Left colon (tissue), 2 donors: Measurements from ENCODE around the gene ERGIC1. TPM values are rescaled to one million over a fixed set of nuclear protein-coding genes. Genes with fewer than 3 reads are reported as not detected.
"Not testable (repeated sequence)": the region's sequence is repeated elsewhere in the genome, so short reads cannot be mapped to it uniquely, and the experiment has no call there.

ENCODE experiments used
- ATAC-seq: fragments of 200-7000 bp; cut with Tn5 transposase; one replicate; pipeline ENCODE4 v1.9.1; 2020; ENCODE audit warnings: mild to moderate bottlenecking, moderate library complexity
- DNase-seq, 2 donors: peaks; one replicate each; pipeline ENCODE4 v3.0.0-alpha.2; 2020
- intact Hi-C, 2 donors: fragments of 100-400 bp; cut with DNase I in 1 of 2; cut with micrococcal nuclease in 1 of 2; formaldehyde crosslinking; loops; one replicate each; pipeline versions ENCODE4 v1.11.2 to v1.14.0; 2022; cut with DNase I, micrococcal nuclease
- long read RNA-seq: library from polyadenylated mRNA; unstranded; transcript quantifications from one replicate; pipeline ENCODE4 v2.0.0, GENCODE V29; 2021
- total RNA-seq, 2 donors: library from RNA; stranded (reverse); fragmentation: NEBNext Ultra II Directional; extraction: Animal tissue kit (Norgen Biotek cat#: 25700); gene quantifications; one replicate each; pipeline ENCODE4 v1.2.1, GENCODE V29; 2021
- donor health status: DM: no; HTN: no; CAD: no.
- donor health status: DM: yes; HTN: yes; CAD: no.

ERGIC1 gene
- total RNA-seq: 100 to 1,000 TPM; 201 to 223 TPM
- long read RNA-seq, transcript ERGIC1-202 (10 exons, 2,881 nt): major isoform, 14 of 51 reads
- long read RNA-seq, partial matches to known transcripts: 24 of 51 reads
- long read RNA-seq, other reads (novel, unspliced or antisense): 11 of 51 reads

- ATAC-seq (peak; percentile 71), DNase-seq (peak; percentile 90 to 91)
- intact Hi-C loops: loop anchor here in 1 of 2 donors (10.0 kb wide), 1 partner anchor 59 kb away; the partner anchor contains the start of gene DUSP1
Observed at GRCh38 chr5:172833686-172834414, at the start of gene ERGIC1. Gene ERGIC1, plus strand, starts transcription at chr5:172834251. Its CDS starts 163 bp downstream, at chr5:172834414.

- ATAC-seq (peak; percentile 17), DNase-seq (peak in 1 of 2 donors; percentile 24)
- intact Hi-C loops: no loop called here
Observed at GRCh38 chr5:172785429-172786088, 48.5 kb upstream of the ERGIC1 start.

- intact Hi-C loops: no loop called here
- DNase-seq: peak in 1 of 2 donors; percentile 25
- no peak for ATAC-seq
Observed at GRCh38 chr5:172786736-172787462, 47.2 kb upstream of the ERGIC1 start.

GRCh38 chr5:172787538-172787937 lies 46.5 kb upstream of the ERGIC1 start:
- DNase-seq, ATAC-seq, intact Hi-C loops: not testable (repeated sequence)

- peak; percentile 88 for ATAC-seq
- peak; percentile 30 to 79 for DNase-seq
- intact Hi-C loops: no loop called here
Observed at GRCh38 chr5:172788771-172789686, 45.0 kb upstream of the ERGIC1 start.

- no peak for DNase-seq
- intact Hi-C loops: no loop called here
- ATAC-seq: no peak
Observed at GRCh38 chr5:172789687-172790495, 44.2 kb upstream of the ERGIC1 start.

- intact Hi-C loops: no loop called here
- no peak for DNase-seq
- ATAC-seq: no peak
Observed at GRCh38 chr5:172790496-172790889, 43.6 kb upstream of the ERGIC1 start.

- no peak for DNase-seq
- no peak for ATAC-seq
- intact Hi-C loops: no loop called here
Observed at GRCh38 chr5:172791286-172791685, 42.8 kb upstream of the ERGIC1 start.

GRCh38 chr5:172791726-172792445 lies 42.2 kb upstream of the ERGIC1 start:
- DNase-seq (no peak), ATAC-seq (no peak)
- intact Hi-C loops: no loop called here

GRCh38 chr5:172792701-172793570 lies 41.1 kb upstream of the ERGIC1 start:
- intact Hi-C loops: no loop called here
- DNase-seq (no peak), ATAC-seq (no peak)

- no peak for DNase-seq
- intact Hi-C loops: no loop called here
- no peak for ATAC-seq
Observed at GRCh38 chr5:172793577-172794488, 40.2 kb upstream of the ERGIC1 start.

- DNase-seq (peak; percentile 59 to 79), ATAC-seq (no peak)
- intact Hi-C loops: no loop called here
Observed at GRCh38 chr5:172795318-172795977, 38.6 kb upstream of the ERGIC1 start.

GRCh38 chr5:172796306-172796705 lies 37.7 kb upstream of the ERGIC1 start:
- intact Hi-C loops: no loop called here
- no peak for ATAC-seq
- DNase-seq: no peak

- ATAC-seq: no peak
- no peak for DNase-seq
- intact Hi-C loops: no loop called here
Observed at GRCh38 chr5:172797771-172798191, 36.3 kb upstream of the ERGIC1 start.
